ENCODE measurements around the gene TTC39B. TPM values are rescaled to one million over a fixed set of nuclear protein-coding genes. Genes with fewer than 3 reads are reported as not detected.

The TTC39B gene
- total and polyA plus RNA-seq, 2 donors (not counting 3 experiments of a cell fraction or from before 2014, with no cell fraction given), result 1.0 to 5.4 TPM

DNA sequence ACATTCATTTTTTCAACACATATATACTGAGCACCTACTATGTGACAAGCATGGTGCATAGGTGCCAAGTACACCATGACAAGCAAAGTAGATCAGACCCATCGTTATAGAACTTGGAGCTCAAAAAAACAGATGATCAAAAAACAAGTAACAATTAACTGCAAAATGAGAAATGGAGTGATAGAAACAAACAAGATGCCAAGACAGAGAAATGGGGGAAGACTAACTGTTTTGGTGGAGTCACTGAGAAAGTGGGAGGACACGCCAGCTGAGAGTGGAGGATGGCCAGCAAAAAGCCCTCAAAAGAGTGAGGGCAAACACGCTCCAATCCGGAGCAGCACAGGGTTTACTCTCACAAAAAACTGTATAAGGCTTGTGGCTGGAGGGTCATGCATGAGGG is 50.6 kb downstream of the TTC39B start:
- no TSS peak for BruUV-seq (replicated peaks)
- no peak overlapping the region for H3K4me2 ChIP-seq (ENCODE audit: insufficient read depth, low read length)
- H4K20me1 ChIP-seq (replicated peaks; ENCODE audit: control insufficient read depth, extremely low read depth, insufficient read depth, low read length), result no peaks in the 10 kb centered on the region
- no peak for FAIRE-seq
- H3K4me1 ChIP-seq (ENCODE audit: control insufficient read depth, extremely low read depth, insufficient read depth, low read length), result peaks cover 13% of the 10 kb centered on the region
- TF ChIP-seq, protein P1, sequence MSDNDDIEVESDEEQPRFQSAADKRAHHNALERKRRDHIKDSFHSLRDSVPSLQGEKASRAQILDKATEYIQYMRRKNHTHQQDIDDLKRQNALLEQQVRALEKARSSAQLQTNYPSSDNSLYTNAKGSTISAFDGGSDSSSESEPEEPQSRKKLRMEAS (IDR thresholded peaks at IDR 0.05; ENCODE audit: insufficient read depth, insufficient read length), result no peak
- TF ChIP-seq MYC (IDR thresholded peaks at IDR 0.05; ENCODE audit: low read depth, low read length) (no peak), FOS (IDR thresholded peaks at IDR 0.05; ENCODE audit: borderline replicate concordance, insufficient read depth, low read length) (no peak), EZH2 (IDR thresholded peaks at IDR 0.05; ENCODE audit: borderline replicate concordance, low read depth, low read length, severe bottlenecking) (no peak), POLR2AphosphoS5 (IDR thresholded peaks at IDR 0.05; ENCODE audit: insufficient read depth, low read depth, low read length) (no peak), POLR2A (IDR thresholded peaks at IDR 0.05; ENCODE audit: low read depth, low read length) (no peak), GATA2 (IDR thresholded peaks at IDR 0.05; ENCODE audit: insufficient read depth, insufficient read length, low read depth, low read length) (no peak), JUN (IDR thresholded peaks at IDR 0.05; ENCODE audit: borderline replicate concordance, insufficient read depth, insufficient read length, low read depth) (no peak)
- TF ChIP-seq, protein P2, sequence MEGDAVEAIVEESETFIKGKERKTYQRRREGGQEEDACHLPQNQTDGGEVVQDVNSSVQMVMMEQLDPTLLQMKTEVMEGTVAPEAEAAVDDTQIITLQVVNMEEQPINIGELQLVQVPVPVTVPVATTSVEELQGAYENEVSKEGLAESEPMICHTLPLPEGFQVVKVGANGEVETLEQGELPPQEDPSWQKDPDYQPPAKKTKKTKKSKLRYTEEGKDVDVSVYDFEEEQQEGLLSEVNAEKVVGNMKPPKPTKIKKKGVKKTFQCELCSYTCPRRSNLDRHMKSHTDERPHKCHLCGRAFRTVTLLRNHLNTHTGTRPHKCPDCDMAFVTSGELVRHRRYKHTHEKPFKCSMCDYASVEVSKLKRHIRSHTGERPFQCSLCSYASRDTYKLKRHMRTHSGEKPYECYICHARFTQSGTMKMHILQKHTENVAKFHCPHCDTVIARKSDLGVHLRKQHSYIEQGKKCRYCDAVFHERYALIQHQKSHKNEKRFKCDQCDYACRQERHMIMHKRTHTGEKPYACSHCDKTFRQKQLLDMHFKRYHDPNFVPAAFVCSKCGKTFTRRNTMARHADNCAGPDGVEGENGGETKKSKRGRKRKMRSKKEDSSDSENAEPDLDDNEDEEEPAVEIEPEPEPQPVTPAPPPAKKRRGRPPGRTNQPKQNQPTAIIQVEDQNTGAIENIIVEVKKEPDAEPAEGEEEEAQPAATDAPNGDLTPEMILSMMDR (IDR thresholded peaks at IDR 0.05; ENCODE audit: extremely low read depth in 1 of 2, insufficient read depth in 1 of 2, low read depth in 1 of 2, low read length in 2 of 2), result no peak
- H3K79me2 ChIP-seq (ENCODE audit: control insufficient read depth, insufficient read depth, low read length), result no peaks in the 10 kb centered on the region
- dilution Hi-C loops (cut with MboI; ENCODE audit: extremely low pct_ligation_motif_present, low sequenced_read_pairs), result no loop called here
- POLR2A ChIA-PET, result no interaction called here
- no peak overlapping the region for H3K9ac ChIP-seq (replicated peaks; ENCODE audit: extremely low read depth, insufficient read depth, low read length)
- H3K27me3 ChIP-seq (ENCODE audit: control insufficient read depth in 2 of 2, insufficient read depth in 2 of 2, low read length in 2 of 2), result no peaks in the 10 kb centered on the region
- H3K9me3 ChIP-seq (replicated peaks; ENCODE audit: control insufficient read depth, insufficient read depth, low read length), result no peaks in the 10 kb centered on the region
- no peak overlapping the region for H3K27ac ChIP-seq (ENCODE audit: insufficient read depth, low read depth, low read length)
- no peak overlapping the region for H3K4me3 ChIP-seq (replicated peaks in 1 of 3; ENCODE audit: insufficient read depth in 1 of 3, low read depth in 1 of 3, low read length in 3 of 3)
- no peak for DNase-seq (ENCODE audit: low read depth, low spot score)
- H3K36me3 ChIP-seq (ENCODE audit: control insufficient read depth in 2 of 2, extremely low read depth in 1 of 2, insufficient read depth in 2 of 2, low read length in 2 of 2), result no peaks in the 10 kb centered on the region
- CTCF ChIA-PET, result interaction anchor here (0.7 to 1.4 kb wide), 2 partner anchors 13 to 25 kb away, joined by 4 to 6 read pairs; no protein-coding TSS in a partner anchor
- intact Hi-C loops (cut with micrococcal nuclease), result no loop called here
- H2AFZ ChIP-seq (ENCODE audit: low read depth, low read length), result no peak overlapping the region
- H3K9me1 ChIP-seq (replicated peaks; ENCODE audit: control insufficient read depth, extremely low read depth, insufficient read depth, low read length), result no peaks in the 10 kb centered on the region

All from endothelial cell of umbilical vein (primary cell).